CD14-positive monocyte (primary cell): ENCODE measurements around the gene PANK1. TPM values are rescaled to one million over a fixed set of nuclear protein-coding genes. Genes with fewer than 3 reads are reported as not detected.
"Not testable (repeated sequence)": the region's sequence is repeated elsewhere in the genome, so short reads cannot be mapped to it uniquely, and the experiment has no call there.

ENCODE experiments used
- DNase-seq, 3 donors: peaks; one replicate each; pipeline ENCODE4 v3.0.0-alpha.2; 2011 to 2022
- H2AFZ ChIP-seq: 2 replicates; pipeline ENCODE4 v1.6.0; 2012; ENCODE audit warnings: mild to moderate bottlenecking, low read depth, low read length, inconsistent platforms; ENCODE audit not compliant: insufficient read depth, poor library complexity, severe bottlenecking
- H3K27ac ChIP-seq, 2 donors: 1 replicate in 1 of 2; 2 replicates in 1 of 2; pipeline ENCODE4 v1.5.1; 2012 to 2013; ENCODE audit warnings: low read length in 2 of 2, control low read depth in 1 of 2, inconsistent platforms in 1 of 2, low read depth in 1 of 2, mild to moderate bottlenecking in 1 of 2
- H3K27me3 ChIP-seq, 2 donors: one replicate each; pipeline versions ENCODE4 v1.6.0 to v1.6.1; 2011 to 2013; ENCODE audit warnings: low read length in 2 of 2; ENCODE audit not compliant: control insufficient read depth in 2 of 2, insufficient read depth in 2 of 2
- H3K36me3 ChIP-seq, 2 donors: replicated peaks in 1 of 2; 1 replicate in 1 of 2; 2 replicates in 1 of 2; pipeline versions ENCODE4 v1.5.1 to v1.6.1; 2012 to 2013; ENCODE audit warnings: low read length in 2 of 2, control low read depth in 1 of 2, inconsistent platforms in 1 of 2, mild to moderate bottlenecking in 1 of 2; ENCODE audit not compliant: insufficient read depth in 2 of 2, control insufficient read depth in 1 of 2
- H3K4me1 ChIP-seq, 2 donors: 1 replicate in 1 of 2; 2 replicates in 1 of 2; pipeline versions ENCODE4 v1.5.1 to v1.6.1; 2012 to 2013; ENCODE audit warnings: low read length in 2 of 2, control low read depth in 1 of 2, inconsistent platforms in 1 of 2, mild to moderate bottlenecking in 1 of 2, moderate library complexity in 1 of 2; ENCODE audit not compliant: insufficient read depth in 2 of 2, control insufficient read depth in 1 of 2
- H3K4me2 ChIP-seq: replicated peaks from 2 replicates; pipeline ENCODE3; 2012; ENCODE audit warnings: low read length, moderate library complexity, mild to moderate bottlenecking; ENCODE audit not compliant: poor library complexity, severe bottlenecking; ENCODE audit errors: extremely low read depth
- H3K4me3 ChIP-seq, 3 experiments: fragments of 200-600 bp in 1 of 3; sonication (generic) in 1 of 3; replicated peaks in 1 of 3; 1 replicate in 2 of 3; 2 replicates in 1 of 3; pipeline ENCODE4 v1.5.1; 2011 to 2013; ENCODE audit warnings: low read length in 3 of 3, mild to moderate bottlenecking in 3 of 3, control low read depth in 2 of 3, low read depth in 2 of 3, inconsistent platforms in 1 of 3, moderate library complexity in 1 of 3
- H3K79me2 ChIP-seq: 2 replicates; pipeline ENCODE4 v1.6.0; 2012; ENCODE audit warnings: mild to moderate bottlenecking, control low read depth, inconsistent platforms, low read length, moderate library complexity; ENCODE audit not compliant: insufficient read depth
- H3K9ac ChIP-seq: 2 replicates; pipeline ENCODE4 v1.6.0; 2017; ENCODE audit warnings: low read length, mild to moderate bottlenecking; ENCODE audit not compliant: insufficient read depth, poor library complexity, severe bottlenecking
- H3K9me3 ChIP-seq, 2 donors: replicated peaks in 1 of 2; 1 replicate in 1 of 2; 2 replicates in 1 of 2; pipeline versions ENCODE4 v1.5.1 to v1.6.1; 2012 to 2013; ENCODE audit warnings: low read length in 2 of 2, control low read depth in 1 of 2; ENCODE audit not compliant: control insufficient read depth in 1 of 2, insufficient read depth in 1 of 2
- H4K20me1 ChIP-seq: 2 replicates; pipeline ENCODE4 v1.6.0; 2012; ENCODE audit warnings: mild to moderate bottlenecking, low read length, control low read depth, moderate library complexity; ENCODE audit not compliant: insufficient read depth
- H3K27ac Mint-ChIP-seq, 7 donors: one replicate each; pipeline ENCODE4 v1.8.0; 2020; ENCODE audit warnings: mild to moderate bottlenecking in 7 of 7, mixed read lengths in 7 of 7, moderate library complexity in 6 of 7, inconsistent platforms in 2 of 7
- H3K27me3 Mint-ChIP-seq, 3 donors: one replicate each; pipeline ENCODE4 v1.8.0; 2021 to 2022; ENCODE audit warnings: low read depth in 3 of 3, mild to moderate bottlenecking in 3 of 3, mixed read lengths in 3 of 3, moderate library complexity in 3 of 3, inconsistent platforms in 1 of 3
- H3K36me3 Mint-ChIP-seq, 2 donors: one replicate each; pipeline ENCODE4 v1.8.0; 2020; ENCODE audit warnings: mixed read lengths in 2 of 2, inconsistent platforms in 1 of 2, mild to moderate bottlenecking in 1 of 2
- H3K4me1 Mint-ChIP-seq: one replicate; pipeline ENCODE4 v1.8.0; 2020; ENCODE audit warnings: mild to moderate bottlenecking, mixed read lengths
- H3K4me3 Mint-ChIP-seq, 2 donors: one replicate each; pipeline ENCODE4 v1.8.0; 2020; ENCODE audit warnings: mild to moderate bottlenecking in 2 of 2, mixed read lengths in 2 of 2, moderate library complexity in 1 of 2
- H3K9me3 Mint-ChIP-seq, 7 donors: one replicate each; pipeline ENCODE4 v1.8.0; 2020 to 2022; ENCODE audit warnings: mixed read lengths in 7 of 7, mild to moderate bottlenecking in 6 of 7, moderate library complexity in 6 of 7, inconsistent platforms in 2 of 7
- CTCF ChIP-seq: fragments of 200-600 bp; IDR thresholded peaks from one replicate; pipeline ENCODE4 v1.8.0; 2022; ENCODE audit warnings: antibody characterized with exemption, mild to moderate bottlenecking
- WGBS: methylation state at CpG from one replicate; pipeline ENCODE4 v1.1.5; 2013; ENCODE audit warnings: missing lambda C conversion rate; ENCODE audit not compliant: insufficient coverage; 5-methylcytosine and 5-hydroxymethylcytosine counted together
- intact Hi-C, 2 donors: fragments of 100-400 bp; cut with micrococcal nuclease; formaldehyde crosslinking; loops; one replicate each; pipeline versions ENCODE4 v1.15.0 to v1.15.1; 2023
- polyA plus RNA-seq, 3 donors: library from polyadenylated mRNA; depleted of rRNA in 1 of 3; unstranded in 2 of 3; stranded (reverse) in 1 of 3; fragments of 300-500 nt in 2 of 3; fragments of >200 nt in 1 of 3; fragmentation: Illumina TruSeq in 2 of 3; gene quantifications; 1 replicate in 2 of 3; 2 replicates in 1 of 3; pipeline ENCODE4 v1.2.3, GENCODE V29; 2012 to 2021

PANK1 gene
- polyA plus RNA-seq, 3 donors: 0.31 to 0.67 (median 0.61) TPM

- no peak overlapping the region for H3K27ac Mint-ChIP-seq
- no peaks in the 10 kb centered on the region for H3K4me1 ChIP-seq
- no peak overlapping the region for H3K4me2 ChIP-seq
- intact Hi-C loops: no loop called here
- no peak for TF ChIP-seq CTCF
- no peaks in the 10 kb centered on the region for H3K36me3 ChIP-seq
- H3K27me3 ChIP-seq: no peaks in the 10 kb centered on the region
- no peaks in the 10 kb centered on the region for H3K4me1 Mint-ChIP-seq
- peaks cover 21 to 31% of the 10 kb centered on the region in 2 donors for H3K9me3 ChIP-seq
- H3K9me3 Mint-ChIP-seq: peaks cover 11 to 43% (median 31%) of the 10 kb centered on the region in 7 donors
- no peak for DNase-seq
- H3K36me3 Mint-ChIP-seq: peaks cover 3 to 12% of the 10 kb centered on the region in 2 donors
- WGBS: no CpG with 5 or more reads among the region's 3 CpGs
- no peaks in the 10 kb centered on the region for H4K20me1 ChIP-seq
- no peak overlapping the region for H3K4me3 Mint-ChIP-seq
- H3K79me2 ChIP-seq: no peaks in the 10 kb centered on the region
- H2AFZ ChIP-seq: no peak overlapping the region
- no peak overlapping the region for H3K9ac ChIP-seq
- H3K27ac ChIP-seq: no peak overlapping the region
- H3K27me3 Mint-ChIP-seq: no peaks in the 10 kb centered on the region
- no peak overlapping the region for H3K4me3 ChIP-seq
Observed at GRCh38 chr10:89621438-89621837, 23.6 kb downstream of the PANK1 start.

GRCh38 chr10:89620296-89620695, 24.7 kb downstream of the PANK1 start:
- H3K27me3 Mint-ChIP-seq, H3K27ac ChIP-seq, H3K27me3 ChIP-seq, DNase-seq, H3K36me3 ChIP-seq, H3K4me2 ChIP-seq, H3K9ac ChIP-seq, intact Hi-C loops, H2AFZ ChIP-seq, H4K20me1 ChIP-seq, H3K27ac Mint-ChIP-seq, H3K79me2 ChIP-seq, H3K4me1 Mint-ChIP-seq, H3K4me3 Mint-ChIP-seq, H3K4me1 ChIP-seq, H3K4me3 ChIP-seq: not testable (repeated sequence)
- peaks cover 11 to 43% (median 31%) of the 10 kb centered on the region in 7 donors for H3K9me3 Mint-ChIP-seq
- peaks cover 21 to 31% of the 10 kb centered on the region in 2 donors for H3K9me3 ChIP-seq
- 83% methylated on average over 5 of the region's 6 CpGs for WGBS
- peaks cover 3 to 12% of the 10 kb centered on the region in 2 donors for H3K36me3 Mint-ChIP-seq
